Measurements from ENCODE around the gene AKAP14.
"Not testable (repeated sequence)": the region's sequence is repeated elsewhere in the genome, so short reads cannot be mapped to it uniquely, and the experiment has no call there.

The AKAP14 gene

DNA sequence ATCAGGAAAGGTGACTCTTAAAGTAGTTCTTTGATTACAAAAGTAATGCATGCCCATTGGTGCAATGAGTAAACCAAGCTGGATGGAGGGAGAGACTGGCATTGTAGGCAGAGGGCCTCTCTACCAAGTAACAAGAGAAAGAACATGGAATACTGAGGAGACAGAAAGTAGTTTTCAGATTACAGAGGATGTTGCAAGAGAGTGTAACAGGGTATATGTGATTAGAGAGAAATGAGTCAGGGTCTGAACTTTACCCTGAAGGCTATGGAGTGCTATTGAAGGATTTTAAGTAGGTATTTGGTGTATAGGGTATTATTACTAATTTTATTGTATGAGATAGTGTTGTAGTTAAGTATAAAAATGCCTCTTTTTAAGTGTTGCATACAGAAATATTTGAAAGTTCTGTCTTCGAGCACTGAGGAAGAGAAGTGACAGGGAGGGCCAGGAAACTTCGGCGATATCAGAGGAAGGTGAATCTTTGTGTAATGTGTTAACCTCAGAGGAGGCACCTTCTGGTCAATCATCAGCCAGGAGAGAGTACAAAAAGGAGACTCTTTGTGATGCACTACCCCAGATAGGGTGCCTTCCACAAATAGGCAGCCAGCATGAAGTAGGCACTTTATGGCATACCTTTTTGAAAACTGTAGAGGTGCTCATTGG lies 39.7 kb downstream of the AKAP14 start:
- DNase-seq: no peak

- DNase-seq: no peak
These were observed 45.6 kb downstream of the AKAP14 start for GRCh38 chrX:119941336-119941735.

- no peak for DNase-seq
These were observed 46.6 kb downstream of the AKAP14 start for GRCh38 chrX:119942173-119942819.

- DNase-seq: no peak
These were observed 47.1 kb downstream of the AKAP14 start for GRCh38 chrX:119942831-119943184.

DNA sequence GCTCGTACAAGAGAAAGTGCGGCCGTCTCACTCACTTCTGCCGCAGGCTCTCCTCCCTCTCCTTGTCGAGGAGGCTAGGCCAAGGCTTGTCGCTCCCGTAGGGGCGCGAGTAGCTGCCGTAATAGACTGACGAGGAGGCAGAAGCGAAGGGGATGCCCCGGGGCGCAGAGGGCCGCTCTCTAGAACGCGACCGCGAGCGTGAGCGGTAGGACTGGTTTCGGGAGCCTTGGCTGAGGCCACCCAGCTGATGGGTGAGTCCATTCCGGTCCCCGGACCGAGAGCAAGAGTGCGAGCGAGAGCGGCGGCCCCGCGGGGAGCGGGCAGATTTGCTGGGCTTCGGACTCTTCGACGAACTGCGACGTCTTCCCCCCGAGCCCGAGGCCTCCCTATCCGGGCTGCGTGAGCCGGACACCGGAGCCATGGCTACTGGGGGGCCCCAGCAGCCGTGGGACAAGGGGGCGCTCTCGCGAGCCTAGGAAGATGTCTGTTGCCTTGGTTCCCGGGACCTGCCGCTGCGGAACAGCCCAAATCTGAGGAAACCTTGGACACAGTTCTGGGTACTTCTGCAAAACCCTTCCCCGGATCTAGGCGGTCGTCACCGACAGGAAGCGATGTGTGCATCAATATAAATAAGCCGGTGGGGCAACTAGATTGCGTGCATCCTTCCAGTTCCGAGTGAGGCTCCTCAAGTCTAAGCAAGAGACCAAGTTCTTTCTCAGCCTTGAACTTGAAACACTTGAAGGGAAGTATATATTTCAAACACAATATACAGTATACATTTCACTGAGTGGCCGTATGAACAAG lies 47.7 kb downstream of the AKAP14 start, which contains the start of gene NKAP:
Gene NKAP, minus strand, starts transcription at position 567 of the 804 bp plus-strand sequence. Its CDS starts 146 bp downstream, at position 421.
- DNase-seq: peak; percentile 87

DNA sequence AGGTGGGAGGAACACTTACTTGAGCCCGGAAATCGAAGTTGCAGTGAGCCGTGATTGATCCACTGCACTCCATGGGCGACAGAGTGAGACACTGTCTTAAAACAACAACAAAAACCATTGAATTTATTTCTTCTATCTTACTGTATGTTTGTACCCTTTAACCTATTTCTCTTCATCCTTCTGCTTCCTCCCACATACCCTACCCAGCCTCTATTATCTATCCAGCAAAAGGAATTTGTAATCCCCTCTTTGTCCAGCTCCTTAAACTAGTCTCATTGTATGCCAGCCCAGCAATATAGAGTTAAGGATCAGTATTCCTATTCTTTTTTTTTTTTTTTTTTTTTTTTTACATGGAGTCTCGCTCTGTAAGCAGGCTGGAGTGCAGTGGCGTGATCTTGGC lies 49.8 kb downstream of the AKAP14 start:
- no peak for DNase-seq

GRCh38 chrX:119948381-119948780 lies 52.7 kb downstream of the AKAP14 start:
- DNase-seq: no peak

DNA sequence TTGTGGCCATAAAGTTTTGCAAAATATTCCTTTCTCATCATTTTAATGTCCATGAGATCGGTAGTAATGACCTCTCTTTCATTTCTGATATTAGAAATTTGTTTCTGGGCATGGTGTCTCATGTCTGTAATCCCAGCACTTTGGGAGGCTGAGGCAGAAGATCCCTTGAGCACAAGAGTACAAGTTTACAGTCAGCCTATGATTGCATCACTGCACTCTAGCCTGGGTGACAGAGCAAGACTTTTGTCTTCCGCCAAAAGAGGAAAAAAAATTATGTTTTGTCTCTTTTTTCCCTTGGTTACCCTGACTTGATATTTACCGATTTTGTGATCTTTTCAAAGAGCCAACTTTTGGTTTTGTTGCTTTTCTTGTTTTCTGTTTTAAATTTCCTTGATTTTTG lies 58.7 kb downstream of the AKAP14 start:
- DNase-seq: no peak

- DNase-seq: peak; percentile 71
These were observed 60.3 kb downstream of the AKAP14 start for GRCh38 chrX:119955807-119956570.

DNA sequence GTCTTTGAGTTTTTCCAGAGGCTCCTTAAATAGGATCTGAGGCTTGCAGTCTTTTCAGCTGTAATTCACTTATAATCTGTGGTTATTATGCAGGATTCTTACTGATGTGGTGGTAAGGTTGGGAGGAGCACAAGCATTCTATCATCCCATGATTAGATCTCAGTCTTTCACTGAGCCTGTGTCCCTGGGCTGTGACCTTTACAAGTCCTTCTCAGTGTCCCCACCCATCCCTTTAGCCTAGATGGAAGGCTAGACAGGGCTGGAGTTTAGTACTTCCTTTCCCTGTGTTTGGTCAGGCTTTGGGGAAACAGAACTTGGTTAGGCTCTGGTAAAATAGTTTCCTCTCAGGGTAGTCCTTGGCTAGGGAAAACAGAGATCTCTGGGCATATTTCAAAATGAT lies 64.9 kb downstream of the AKAP14 start:
- no peak for DNase-seq

DNA sequence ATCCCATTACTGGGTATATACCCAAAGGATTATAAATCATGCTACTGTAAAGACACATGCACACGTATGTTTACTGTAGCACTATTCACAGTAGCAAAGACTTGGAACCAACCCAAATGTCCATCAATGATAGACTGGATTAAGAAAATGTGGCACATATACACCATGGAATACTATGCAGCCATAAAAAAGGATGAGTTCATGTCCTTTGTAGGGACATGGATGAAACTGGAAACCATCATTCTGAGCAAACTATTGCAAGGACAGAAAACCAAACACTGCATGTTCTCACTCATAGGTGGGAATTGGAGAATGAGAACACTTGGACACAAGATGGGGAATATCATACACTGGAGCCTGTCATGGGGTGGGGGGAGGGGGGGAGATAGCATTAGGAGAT lies 71.1 kb downstream of the AKAP14 start:
- not testable (repeated sequence) for DNase-seq
